Occipital lobe (tissue), 2 donors: ENCODE results near the gene SCGB1D2. TPM values are rescaled to one million over a fixed set of nuclear protein-coding genes. Genes with fewer than 3 reads are reported as not detected.
"Not testable (repeated sequence)": the region's sequence is repeated elsewhere in the genome, so short reads cannot be mapped to it uniquely, and the experiment has no call there.

Experiments used
- DNase-seq: peaks from one replicate; lab custom pipeline; 2025; lab: John Stamatoyannopoulos, UW
- total RNA-seq: library from RNA; depleted of rRNA; stranded (reverse); fragments of >200 nt; gene quantifications from one replicate; pipeline ENCODE4 v1.2.3, GENCODE V29; 2014

The SCGB1D2 gene, protein sequence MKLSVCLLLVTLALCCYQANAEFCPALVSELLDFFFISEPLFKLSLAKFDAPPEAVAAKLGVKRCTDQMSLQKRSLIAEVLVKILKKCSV
- not detected for total RNA-seq

- no peak for DNase-seq
These were observed at the start of gene SCGB1D2 for GRCh38 chr11:62242021-62242420. TSS of gene SCGB1D2 (plus strand) at chr11:62242239. CDS start at chr11:62242308, 69 bp downstream.

DNA sequence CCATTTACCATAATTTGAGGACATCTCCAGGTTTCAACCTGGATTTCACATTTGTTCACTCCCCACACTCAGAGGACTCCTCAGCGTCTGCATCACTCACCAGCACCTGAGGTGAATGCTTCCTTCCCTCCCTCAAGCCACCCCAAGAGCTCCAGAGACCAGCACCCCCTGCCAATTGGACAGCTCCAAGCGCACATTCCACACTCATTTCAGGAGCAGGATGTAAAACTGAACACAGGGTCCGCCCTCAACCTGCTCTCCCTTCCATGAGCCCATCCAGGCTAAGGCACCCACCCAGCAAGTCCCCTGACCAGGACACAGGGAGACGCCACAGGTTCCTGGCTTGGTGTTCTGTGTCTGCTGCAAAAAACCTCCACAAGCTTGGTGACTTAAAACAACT lies 48.1 kb upstream of the SCGB1D2 start:
- no peak for DNase-seq

- not testable (repeated sequence) for DNase-seq
These were observed 47.0 kb upstream of the SCGB1D2 start for GRCh38 chr11:62195010-62195409.

DNA sequence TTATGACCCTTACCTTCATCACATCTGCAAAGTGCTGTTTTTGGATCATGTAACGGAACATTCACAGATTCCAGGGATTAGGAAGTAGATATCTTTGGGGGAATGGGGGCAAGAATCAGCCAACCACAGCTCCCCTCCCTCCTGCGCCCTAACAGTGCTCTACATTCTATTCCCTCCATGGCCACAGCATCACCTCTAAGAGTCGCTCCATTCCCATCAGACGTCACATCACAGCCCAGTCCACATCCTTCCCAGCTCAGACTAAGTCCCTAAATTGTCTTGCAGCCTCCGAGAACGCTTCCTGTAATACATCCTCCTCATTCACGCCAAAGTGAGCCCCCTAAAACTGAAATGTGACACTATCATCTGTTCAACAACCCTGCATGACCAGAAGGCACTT lies 46.1 kb upstream of the SCGB1D2 start:
- no peak for DNase-seq

DNA sequence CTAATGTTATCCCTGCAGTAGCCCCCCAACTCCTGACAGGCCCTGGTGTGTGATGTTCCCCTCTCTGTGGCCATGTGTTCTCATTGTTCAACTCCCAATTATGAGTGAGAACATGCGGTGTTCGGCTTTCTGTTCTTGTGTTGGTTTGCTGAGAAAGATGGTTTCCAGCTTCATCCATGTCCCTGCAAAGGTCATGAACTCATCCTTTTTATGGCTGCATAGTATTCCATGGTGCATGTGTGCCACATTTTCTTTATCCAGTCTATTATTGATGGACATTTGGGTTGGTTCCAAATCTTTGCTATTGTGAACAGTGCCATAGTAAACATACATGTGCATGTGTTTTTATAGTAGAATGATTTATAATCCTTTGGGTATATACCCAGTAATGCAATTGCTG lies 44.6 kb upstream of the SCGB1D2 start:
- DNase-seq: not testable (repeated sequence)

- no peak for DNase-seq
These were observed 40.7 kb upstream of the SCGB1D2 start for GRCh38 chr11:62201376-62201775.

DNA sequence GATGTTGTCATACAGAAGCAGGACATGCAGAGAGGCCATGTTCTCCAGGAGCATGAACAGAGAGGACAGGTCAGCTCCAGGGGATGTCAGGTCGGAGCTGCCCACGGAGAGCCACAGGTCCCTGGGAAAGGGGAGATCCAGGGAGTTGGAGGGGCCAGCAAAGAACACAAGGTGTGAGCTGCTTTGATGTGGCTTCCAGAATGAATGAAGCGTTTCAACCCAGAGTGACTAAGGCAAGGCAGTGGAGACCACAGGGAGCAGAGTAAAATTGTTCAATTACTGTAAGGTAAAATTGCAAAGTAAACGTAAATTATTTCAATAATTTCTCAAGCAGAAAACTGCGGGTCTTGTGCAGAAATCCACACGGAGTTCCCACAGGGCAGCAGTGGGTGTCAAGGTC lies 39.1 kb upstream of the SCGB1D2 start:
- DNase-seq: no peak

DNA sequence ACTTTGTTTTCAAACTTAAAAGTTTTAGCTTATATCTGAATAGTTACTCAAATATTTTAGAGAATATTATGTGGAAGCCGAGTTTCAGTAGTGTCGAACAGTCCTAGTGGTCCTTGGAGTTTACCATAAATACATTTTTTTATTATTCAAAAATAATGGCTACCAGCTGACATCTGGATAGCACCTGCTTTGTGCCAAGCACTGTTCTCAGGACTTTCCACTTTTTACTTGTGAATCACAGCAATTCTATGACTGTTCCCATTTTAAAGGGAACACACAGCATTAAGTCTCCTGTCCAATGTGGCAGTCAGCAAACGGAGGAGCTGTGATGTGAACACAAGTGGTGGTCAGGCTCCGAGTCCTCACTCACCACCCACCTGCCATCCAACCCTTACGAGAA lies 37.6 kb upstream of the SCGB1D2 start:
- DNase-seq: no peak

DNA sequence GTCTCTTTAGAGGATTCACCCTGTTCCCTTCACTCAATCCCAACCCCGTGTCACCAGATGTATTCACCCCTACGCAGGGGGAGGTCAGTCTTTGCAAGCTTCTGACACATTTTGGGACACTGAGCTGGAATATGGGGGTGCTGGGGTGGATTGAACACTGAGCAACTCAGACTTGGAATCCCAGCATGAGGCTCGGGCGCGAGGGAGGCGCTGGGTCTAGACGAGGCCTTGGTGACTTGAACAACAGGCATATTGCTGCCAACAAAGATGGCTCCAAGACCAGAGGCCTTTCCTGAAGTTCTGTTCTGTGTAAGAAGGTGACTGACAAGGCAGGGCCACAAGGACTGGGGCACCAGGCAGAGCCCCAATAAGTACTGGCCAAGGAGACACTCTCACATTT lies 36.6 kb upstream of the SCGB1D2 start:
- DNase-seq: no peak

DNA sequence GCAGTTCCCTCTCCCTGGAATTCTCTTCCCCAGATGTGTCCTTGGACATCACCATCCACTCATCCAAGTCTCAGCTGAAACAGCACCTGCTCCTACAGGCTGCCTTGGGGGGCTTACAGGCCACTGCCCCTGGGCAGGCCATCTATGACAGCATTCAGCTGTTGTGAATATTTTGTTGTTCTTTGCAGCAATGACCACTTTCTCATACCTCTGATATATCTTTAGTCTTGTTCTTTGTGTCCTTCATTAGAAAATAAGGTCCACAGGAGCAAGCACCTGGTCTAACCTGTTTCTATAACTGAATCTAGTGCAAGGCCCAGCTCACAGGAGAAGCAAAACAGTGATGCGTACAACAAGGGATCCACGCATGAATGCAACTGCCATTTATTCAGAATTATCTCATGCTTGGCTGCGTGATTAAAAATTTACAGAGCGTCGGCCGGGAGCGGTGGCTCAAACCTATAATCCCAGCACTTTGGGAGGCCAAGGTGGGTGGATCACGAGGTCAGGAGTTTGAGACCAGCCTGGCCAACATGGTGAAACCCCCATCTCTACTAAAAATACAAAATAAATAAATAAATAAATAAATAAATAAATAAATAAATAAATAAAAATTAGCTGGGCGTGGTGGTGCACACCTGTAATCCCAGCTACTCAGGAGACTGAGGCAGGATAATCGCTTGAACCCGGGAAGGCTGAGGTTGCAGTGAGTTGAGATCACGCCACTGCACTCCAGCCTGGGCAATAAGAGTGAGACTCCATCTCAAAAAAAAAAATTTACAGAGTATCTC lies 35.6 kb upstream of the SCGB1D2 start:
- DNase-seq: not testable (repeated sequence)

- DNase-seq: no peak
These were observed 33.3 kb upstream of the SCGB1D2 start for GRCh38 chr11:62208785-62209144.

DNA sequence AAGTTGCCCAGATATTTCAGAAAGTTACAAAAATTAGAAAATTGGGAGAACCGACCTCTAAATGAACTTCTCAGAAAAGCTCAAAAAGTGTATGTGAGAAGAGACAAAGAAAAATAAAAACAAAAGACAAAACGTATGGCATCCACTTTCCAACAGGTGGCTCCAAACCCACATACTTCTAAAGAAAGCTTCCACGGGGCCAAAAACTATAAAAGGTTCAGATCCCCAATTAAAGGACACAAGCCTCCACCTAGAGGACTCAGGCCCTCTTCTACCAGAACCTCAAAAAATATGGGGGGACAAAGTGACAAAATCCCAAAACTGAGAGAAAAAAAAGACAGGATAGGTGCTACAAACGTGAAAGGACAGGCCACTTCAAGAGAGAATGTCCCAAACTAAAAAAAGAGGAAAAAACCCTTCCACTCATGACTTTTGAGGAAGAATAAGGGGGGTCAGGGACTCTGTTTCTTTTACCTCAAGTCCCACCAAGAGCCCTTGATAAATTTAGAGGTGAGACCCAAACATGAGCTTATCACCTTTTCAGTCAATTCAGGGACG lies 24.8 kb upstream of the SCGB1D2 start:
- DNase-seq: no peak

- no peak for DNase-seq
These were observed 20.5 kb upstream of the SCGB1D2 start for GRCh38 chr11:62221498-62221897.

GRCh38 chr11:62223095-62223494 lies 18.9 kb upstream of the SCGB1D2 start:
- DNase-seq: no peak

DNA sequence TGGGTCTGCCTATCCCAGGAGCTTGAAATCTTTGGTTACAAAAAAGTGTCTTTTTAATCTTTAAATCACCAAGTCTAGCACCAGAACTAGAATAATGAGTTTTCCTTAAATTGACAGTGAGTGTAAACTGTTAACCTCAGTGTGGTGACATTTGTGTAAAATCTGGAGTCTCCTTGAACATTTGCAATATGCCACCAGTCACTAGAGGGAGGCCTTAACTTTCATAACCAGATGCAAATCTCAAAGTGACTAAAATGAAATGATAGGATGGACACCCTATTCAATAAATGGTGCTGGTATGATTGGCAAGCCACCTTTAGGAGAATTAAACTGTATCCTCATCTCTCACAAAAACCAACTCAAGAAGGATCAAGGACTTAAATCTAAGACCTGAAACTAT lies 8.3 kb upstream of the SCGB1D2 start:
- DNase-seq: no peak

GRCh38 chr11:62236187-62236586 lies 5.9 kb upstream of the SCGB1D2 start:
- no peak for DNase-seq

- DNase-seq: no peak
These were observed 4.5 kb upstream of the SCGB1D2 start for GRCh38 chr11:62237499-62237898.

DNA sequence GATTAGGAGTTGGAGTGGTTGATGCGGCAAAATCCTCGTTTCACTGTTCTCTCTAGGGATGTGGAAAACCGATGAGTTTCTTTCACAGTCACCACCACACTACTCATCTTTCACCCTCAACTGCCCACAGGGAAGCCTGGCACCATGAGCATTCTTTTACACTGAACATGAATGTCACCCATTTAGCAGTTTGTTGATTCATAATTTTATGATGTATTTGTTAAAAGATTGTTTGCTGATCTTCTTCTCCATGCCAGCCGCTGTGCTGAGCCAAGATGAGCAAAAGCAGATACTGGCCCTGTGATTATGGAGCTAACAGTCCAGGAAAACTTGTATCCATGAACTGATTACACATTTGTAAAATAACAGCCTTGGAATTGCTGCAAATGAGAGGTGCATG lies 3.9 kb upstream of the SCGB1D2 start:
- no peak for DNase-seq

GRCh38 chr11:62241095-62241494 lies 944 bp upstream of the SCGB1D2 start:
- DNase-seq: no peak

DNA sequence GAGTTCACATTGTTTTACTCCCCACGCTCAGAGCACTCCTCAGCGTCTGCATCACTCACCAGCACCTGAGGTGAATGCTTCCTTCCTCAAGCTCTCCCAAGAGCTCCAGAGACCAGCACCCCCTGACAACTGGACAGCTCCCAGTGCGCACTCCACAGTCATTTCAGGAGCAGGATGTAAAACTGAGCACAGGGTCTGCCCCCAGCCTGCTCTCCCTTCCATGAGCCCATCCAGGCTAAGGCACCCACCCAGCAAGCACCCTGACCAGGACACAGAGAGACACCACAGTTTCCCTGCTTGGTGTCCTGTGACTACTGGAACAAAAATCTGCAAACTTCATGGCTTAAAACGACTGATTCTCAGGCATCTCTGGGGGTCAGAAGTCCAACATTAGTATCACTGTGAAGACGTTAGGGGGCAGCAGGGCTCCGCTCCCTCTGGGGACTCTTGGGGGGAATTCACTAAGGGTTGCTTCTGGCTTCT lies 3.3 kb downstream of the SCGB1D2 start:
- no peak for DNase-seq

DNA sequence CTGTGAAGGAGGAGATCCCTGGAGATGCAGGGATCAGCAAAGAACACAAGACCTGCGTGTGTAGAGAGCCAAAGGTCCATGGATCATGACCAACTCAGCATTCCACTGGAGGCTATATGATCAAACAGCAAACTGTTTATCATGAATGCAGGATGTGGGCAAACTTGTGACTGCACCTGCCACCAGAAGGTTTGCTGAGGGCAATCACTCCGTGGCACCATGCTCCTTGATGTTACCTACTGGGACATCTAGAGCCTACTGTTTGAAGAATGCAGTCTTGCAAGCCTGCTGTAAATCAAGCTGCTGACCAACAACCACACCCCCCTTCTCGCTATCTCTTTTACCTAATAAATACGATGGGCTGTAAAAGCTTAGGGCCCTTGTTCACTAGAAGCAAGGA lies 9.7 kb downstream of the SCGB1D2 start:
- DNase-seq: no peak

DNA sequence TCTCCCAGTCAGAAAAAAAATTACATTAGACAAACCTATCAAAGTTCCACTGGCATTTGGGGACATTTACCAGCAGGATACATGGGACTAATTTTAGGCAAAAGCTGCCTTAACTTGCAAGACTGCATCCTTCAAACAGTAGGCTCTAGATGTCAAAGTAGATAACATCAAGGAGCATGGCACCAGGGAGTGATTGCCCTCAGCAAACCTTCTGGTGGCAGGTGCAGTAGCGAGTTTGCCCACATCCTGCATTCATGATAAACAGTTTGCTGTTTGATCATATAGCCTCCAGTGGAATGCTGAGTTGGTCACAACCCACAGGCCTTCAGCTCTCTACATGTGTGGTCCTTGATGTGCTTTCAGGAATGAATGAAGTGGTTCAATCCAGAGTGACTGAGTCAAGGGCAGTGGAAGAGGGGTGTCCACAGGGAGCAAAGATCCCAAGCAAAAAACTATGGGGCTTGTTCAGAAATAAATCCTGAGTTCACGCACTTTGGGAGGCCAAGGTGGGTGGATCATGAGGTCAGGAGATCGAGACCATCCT lies 12.0 kb downstream of the SCGB1D2 start:
- no peak for DNase-seq

- DNase-seq: no peak
These were observed 14.2 kb downstream of the SCGB1D2 start for GRCh38 chr11:62256281-62256680.
